ENCODE measurements around the gene ST6GAL1. TPM values are rescaled to one million over a fixed set of nuclear protein-coding genes. Genes with fewer than 3 reads are reported as not detected.

The ST6GAL1 gene
- total and polyA plus RNA-seq, 2 experiments from 2014 or later, result 17.6 to 65.1 TPM

DNA sequence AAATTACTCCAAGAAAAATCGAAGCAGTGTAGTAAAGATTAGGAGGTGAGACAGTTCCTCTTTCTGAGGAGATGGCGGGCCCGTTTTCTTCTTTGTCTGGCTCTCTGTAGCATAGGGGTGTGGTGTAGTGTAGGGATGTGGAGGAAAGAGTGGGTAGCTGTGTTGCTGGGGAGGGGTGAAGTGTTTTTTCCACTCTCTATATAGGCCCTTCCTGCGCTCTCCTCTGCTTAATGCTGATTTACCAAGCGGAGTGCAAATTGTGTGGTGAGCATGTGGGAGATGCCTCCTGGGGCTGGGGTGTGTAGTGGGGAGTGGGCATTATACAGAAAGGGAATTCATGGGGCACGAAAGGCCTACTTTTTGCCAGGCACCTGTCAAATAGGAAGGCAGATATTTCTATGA is 94.9 kb downstream of the ST6GAL1 start:
- H3K4me3 ChIP-seq, result no peak overlapping the region
- TF ChIP-seq, protein P1, sequence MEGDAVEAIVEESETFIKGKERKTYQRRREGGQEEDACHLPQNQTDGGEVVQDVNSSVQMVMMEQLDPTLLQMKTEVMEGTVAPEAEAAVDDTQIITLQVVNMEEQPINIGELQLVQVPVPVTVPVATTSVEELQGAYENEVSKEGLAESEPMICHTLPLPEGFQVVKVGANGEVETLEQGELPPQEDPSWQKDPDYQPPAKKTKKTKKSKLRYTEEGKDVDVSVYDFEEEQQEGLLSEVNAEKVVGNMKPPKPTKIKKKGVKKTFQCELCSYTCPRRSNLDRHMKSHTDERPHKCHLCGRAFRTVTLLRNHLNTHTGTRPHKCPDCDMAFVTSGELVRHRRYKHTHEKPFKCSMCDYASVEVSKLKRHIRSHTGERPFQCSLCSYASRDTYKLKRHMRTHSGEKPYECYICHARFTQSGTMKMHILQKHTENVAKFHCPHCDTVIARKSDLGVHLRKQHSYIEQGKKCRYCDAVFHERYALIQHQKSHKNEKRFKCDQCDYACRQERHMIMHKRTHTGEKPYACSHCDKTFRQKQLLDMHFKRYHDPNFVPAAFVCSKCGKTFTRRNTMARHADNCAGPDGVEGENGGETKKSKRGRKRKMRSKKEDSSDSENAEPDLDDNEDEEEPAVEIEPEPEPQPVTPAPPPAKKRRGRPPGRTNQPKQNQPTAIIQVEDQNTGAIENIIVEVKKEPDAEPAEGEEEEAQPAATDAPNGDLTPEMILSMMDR (conservative IDR thresholded peaks at IDR 0.05; ENCODE audit: low read depth in 2 of 2), result no peak
- TF ChIP-seq ZNF331 (CRISPR knock-in tag; IDR thresholded peaks at IDR 0.05; ENCODE audit: low read depth), result no peak
- TF ChIP-seq, protein P2, sequence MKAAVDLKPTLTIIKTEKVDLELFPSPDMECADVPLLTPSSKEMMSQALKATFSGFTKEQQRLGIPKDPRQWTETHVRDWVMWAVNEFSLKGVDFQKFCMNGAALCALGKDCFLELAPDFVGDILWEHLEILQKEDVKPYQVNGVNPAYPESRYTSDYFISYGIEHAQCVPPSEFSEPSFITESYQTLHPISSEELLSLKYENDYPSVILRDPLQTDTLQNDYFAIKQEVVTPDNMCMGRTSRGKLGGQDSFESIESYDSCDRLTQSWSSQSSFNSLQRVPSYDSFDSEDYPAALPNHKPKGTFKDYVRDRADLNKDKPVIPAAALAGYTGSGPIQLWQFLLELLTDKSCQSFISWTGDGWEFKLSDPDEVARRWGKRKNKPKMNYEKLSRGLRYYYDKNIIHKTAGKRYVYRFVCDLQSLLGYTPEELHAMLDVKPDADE (IDR thresholded peaks at IDR 0.05), result no peak
- no peak for TF ChIP-seq JUNB (IDR thresholded peaks at IDR 0.05; ENCODE audit: unreplicated experiment)
- TF ChIP-seq, protein P3, sequence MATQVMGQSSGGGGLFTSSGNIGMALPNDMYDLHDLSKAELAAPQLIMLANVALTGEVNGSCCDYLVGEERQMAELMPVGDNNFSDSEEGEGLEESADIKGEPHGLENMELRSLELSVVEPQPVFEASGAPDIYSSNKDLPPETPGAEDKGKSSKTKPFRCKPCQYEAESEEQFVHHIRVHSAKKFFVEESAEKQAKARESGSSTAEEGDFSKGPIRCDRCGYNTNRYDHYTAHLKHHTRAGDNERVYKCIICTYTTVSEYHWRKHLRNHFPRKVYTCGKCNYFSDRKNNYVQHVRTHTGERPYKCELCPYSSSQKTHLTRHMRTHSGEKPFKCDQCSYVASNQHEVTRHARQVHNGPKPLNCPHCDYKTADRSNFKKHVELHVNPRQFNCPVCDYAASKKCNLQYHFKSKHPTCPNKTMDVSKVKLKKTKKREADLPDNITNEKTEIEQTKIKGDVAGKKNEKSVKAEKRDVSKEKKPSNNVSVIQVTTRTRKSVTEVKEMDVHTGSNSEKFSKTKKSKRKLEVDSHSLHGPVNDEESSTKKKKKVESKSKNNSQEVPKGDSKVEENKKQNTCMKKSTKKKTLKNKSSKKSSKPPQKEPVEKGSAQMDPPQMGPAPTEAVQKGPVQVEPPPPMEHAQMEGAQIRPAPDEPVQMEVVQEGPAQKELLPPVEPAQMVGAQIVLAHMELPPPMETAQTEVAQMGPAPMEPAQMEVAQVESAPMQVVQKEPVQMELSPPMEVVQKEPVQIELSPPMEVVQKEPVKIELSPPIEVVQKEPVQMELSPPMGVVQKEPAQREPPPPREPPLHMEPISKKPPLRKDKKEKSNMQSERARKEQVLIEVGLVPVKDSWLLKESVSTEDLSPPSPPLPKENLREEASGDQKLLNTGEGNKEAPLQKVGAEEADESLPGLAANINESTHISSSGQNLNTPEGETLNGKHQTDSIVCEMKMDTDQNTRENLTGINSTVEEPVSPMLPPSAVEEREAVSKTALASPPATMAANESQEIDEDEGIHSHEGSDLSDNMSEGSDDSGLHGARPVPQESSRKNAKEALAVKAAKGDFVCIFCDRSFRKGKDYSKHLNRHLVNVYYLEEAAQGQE (IDR thresholded peaks at IDR 0.05; ENCODE audit: unreplicated experiment), result no peak
- TF ChIP-seq EZH2 (IDR thresholded peaks at IDR 0.05; ENCODE audit: low read depth, unreplicated experiment), result no peak
- TF ChIP-seq CREB1 (CRISPR knock-in tag; IDR thresholded peaks at IDR 0.05; ENCODE audit: low read depth), result no peak
- TF ChIP-seq NANOG (IDR thresholded peaks at IDR 0.05; ENCODE audit: borderline replicate concordance), result no peak
- H3K36me3 ChIP-seq (ENCODE audit: insufficient read depth), result peaks cover 4% of the 10 kb centered on the region; the same call in 1 of the 2 replicates
- H3K27ac ChIP-seq (ENCODE audit: low read depth), result no peak overlapping the region
- H3K27me3 ChIP-seq (ENCODE audit: insufficient read depth), result no peaks in the 10 kb centered on the region
- no peak overlapping the region for H2AFZ ChIP-seq
- H3F3A ChIP-seq (replicated peaks; ENCODE audit: low read depth), result no peaks in the 10 kb centered on the region
- H3K27me3 Mint-ChIP-seq (ENCODE audit: insufficient read depth, low read depth, poor library complexity), result peaks cover 4% of the 10 kb centered on the region
- peaks cover 24% of the 10 kb centered on the region; the same call in 2 of the 3 replicates for H3K4me1 Mint-ChIP-seq
- peaks cover 11% of the 10 kb centered on the region for H3K79me2 ChIP-seq (replicated peaks; ENCODE audit: insufficient read depth)
- H3K9me2 ChIP-seq (ENCODE audit: insufficient read depth), result no peaks in the 10 kb centered on the region
- H3K4me1 ChIP-seq (ENCODE audit: insufficient read depth), result 0 out of 2 replicates have a peak, but pooled peaks cover 3% of the 10 kb centered on the region
- peaks cover 4% of the 10 kb centered on the region for H4K20me1 ChIP-seq (replicated peaks; ENCODE audit: insufficient read depth)
- peaks cover 29% of the 10 kb centered on the region for H3K36me3 Mint-ChIP-seq (ENCODE audit: low read depth)
- no peak for DNase-seq (ENCODE audit: low spot score)
- ATAC-seq, result no peak
- H3K4me2 ChIP-seq, result no peak overlapping the region
- H3K4me3 Mint-ChIP-seq, result no peak overlapping the region
- H3K9me3 Mint-ChIP-seq, result no peaks in the 10 kb centered on the region
- no peak overlapping the region; the same call in 1 of the 2 replicates for H3K27ac Mint-ChIP-seq
